Spleen (tissue), 11 donors: ENCODE measurements around the gene SH2D7. TPM values are rescaled to one million over a fixed set of nuclear protein-coding genes. Genes with fewer than 3 reads are reported as not detected.

ENCODE experiments used
- DNase-seq: peaks from one replicate; pipeline ENCODE4 v3.0.0-alpha.2; 2020
- H3K27ac ChIP-seq, 8 donors: fragments of 200-600 bp; sonication (generic) in 7 of 8; 1 replicate in 4 of 8; 2 replicates in 4 of 8; pipeline versions ENCODE4 v1.5.0 to v1.8.0; 2016 to 2021; ENCODE audit warnings: inconsistent platforms in 4 of 8, mild to moderate bottlenecking in 4 of 8, moderate library complexity in 1 of 8
- H3K27me3 ChIP-seq, 7 donors: fragments of 200-600 bp; sonication (generic) in 6 of 7; replicated peaks in 1 of 7; 1 replicate in 4 of 7; 2 replicates in 3 of 7; pipeline versions ENCODE4 v1.5.0 to v1.8.0; 2016 to 2021; ENCODE audit warnings: inconsistent platforms in 3 of 7, mild to moderate bottlenecking in 1 of 7
- H3K36me3 ChIP-seq, 6 donors: fragments of 200-600 bp; sonication (generic) in 5 of 6; 1 replicate in 4 of 6; 2 replicates in 2 of 6; pipeline versions ENCODE4 v1.5.0 to v1.8.0; 2016 to 2021; ENCODE audit warnings: inconsistent platforms in 2 of 6
- H3K4me1 ChIP-seq, 6 donors: fragments of 200-600 bp; sonication (generic) in 5 of 6; 1 replicate in 3 of 6; 2 replicates in 3 of 6; pipeline versions ENCODE4 v1.5.0 to v1.8.0; 2016 to 2021; ENCODE audit warnings: inconsistent platforms in 3 of 6
- H3K4me3 ChIP-seq, 8 donors: fragments of 200-600 bp; sonication (generic) in 7 of 8; 1 replicate in 4 of 8; 2 replicates in 4 of 8; pipeline versions ENCODE4 v1.5.0 to v1.8.0; 2016 to 2021; ENCODE audit warnings: inconsistent platforms in 4 of 8, mild to moderate bottlenecking in 4 of 8, moderate library complexity in 2 of 8
- H3K9me3 ChIP-seq, 8 donors: fragments of 200-600 bp; sonication (generic) in 7 of 8; 1 replicate in 4 of 8; 2 replicates in 4 of 8; pipeline versions ENCODE4 v1.5.0 to v1.8.0; 2016 to 2021; ENCODE audit warnings: inconsistent platforms in 4 of 8
- CTCF ChIP-seq, 11 experiments: fragments of 200-600 bp in 7 of 11; fragments of 450-650 bp in 4 of 11; sonication (generic) in 4 of 11; IDR thresholded peaks in 8 of 11; conservative IDR thresholded peaks in 3 of 11; 1 replicate in 7 of 11; 2 replicates in 4 of 11; pipeline versions ENCODE4 v1.4.0 to v1.8.0; 2016 to 2021; ENCODE audit warnings: antibody characterized with exemption in 11 of 11, inconsistent platforms in 4 of 11, mild to moderate bottlenecking in 1 of 11
- POLR2A ChIP-seq, 3 donors: fragments of 450-650 bp; IDR thresholded peaks; one replicate each; pipeline ENCODE4 v1.5.1; 2017; ENCODE audit warnings: antibody characterized with exemption in 3 of 3, mild to moderate bottlenecking in 1 of 3
- POLR2AphosphoS5 ChIP-seq, 3 donors: sonication (generic); formaldehyde crosslinking; IDR thresholded peaks; one replicate each; pipeline ENCODE4 v1.5.1; 2017; ENCODE audit warnings: antibody characterized with exemption in 3 of 3
- WGBS, 5 donors: extraction: QIAGEN DNeasy Blood & Tissue Kit in 3 of 5; methylation state at CpG; one replicate each; pipeline versions ENCODE4 v1.1.5 to v1.1.7; 2013 to 2018; 5-methylcytosine and 5-hydroxymethylcytosine counted together
- intact Hi-C: fragments of 100-400 bp; cut with DNase I; formaldehyde crosslinking; loops from one replicate; pipeline ENCODE4 v1.15.0; 2023; ENCODE audit warnings: low total_unique reads
- polyA plus RNA-seq, 3 donors: library from polyadenylated mRNA; stranded (reverse); fragments of 200-250 nt; gene quantifications; one replicate each; pipeline ENCODE4 v1.2.1, GENCODE V29; 2013
- total RNA-seq, 7 donors: library from RNA; depleted of rRNA in 3 of 7; stranded (reverse); fragments of >200 nt in 3 of 7; fragmentation: NEBNext Ultra II Directional in 4 of 7; extraction: Animal tissue kit (Norgen Biotek cat#: 25700) in 4 of 7; gene quantifications; one replicate each; pipeline versions ENCODE4 v1.1.0 to v1.2.1, GENCODE V29; 2016 to 2021
- donor health status: healthy with polysubstance abuse.
- donor health status: DM: no; HTN: no; CAD: no; lungs with moderate emphysema.
- donor health status: DM: no; HTN: no; CAD: no.
- donor health status: Bipolar disorder and iron deficiency.
- donor health status: healthy.
- donor health status: DM: no; HTN: no; CAD: no.
- donor health status: DM: yes; HTN: yes; CAD: no.

The SH2D7 gene
- total and polyA plus RNA-seq, 10 donors: not detected

- Histone ChIP-seq H3K27ac (no peak overlapping the region), H3K4me1 (peaks cover 0 to 25% (median 13%) of the 10 kb centered on the region in 6 donors), H3K36me3 (no peaks in the 10 kb centered on the region), H3K4me3 (no peak overlapping the region), H3K27me3 (no peaks in the 10 kb centered on the region), H3K9me3 (no peaks in the 10 kb centered on the region)
- intact Hi-C loops: loop anchor here (5.0 kb wide), 2 partner anchors 81 to 311 kb away; no protein-coding TSS in a partner anchor
- peak; percentile 59 for DNase-seq
- whole genome bisulfite sequencing, 5 donors: 75 to 92% (median 91%) methylated on average over 7 to 10 of the region's 10 CpGs
- TF ChIP-seq CTCF (IDR thresholded peaks at IDR 0.05 in 8 of 11, conservative IDR thresholded peaks at IDR 0.05 in 3 of 11): no peak
- TF ChIP-seq POLR2AphosphoS5 (IDR thresholded peaks at IDR 0.05): no peak
- TF ChIP-seq POLR2A (IDR thresholded peaks at IDR 0.05): no peak
These were observed 18.6 kb downstream of the SH2D7 start for GRCh38 chr15:78110916-78111475.

- H3K4me3 ChIP-seq: no peak overlapping the region
- no peak for TF ChIP-seq POLR2AphosphoS5 (IDR thresholded peaks at IDR 0.05)
- no peak for TF ChIP-seq CTCF (IDR thresholded peaks at IDR 0.05 in 8 of 11, conservative IDR thresholded peaks at IDR 0.05 in 3 of 11)
- TF ChIP-seq POLR2A (IDR thresholded peaks at IDR 0.05): no peak
- intact Hi-C loops: loop anchor here (2.0 to 5.0 kb wide), 3 partner anchors 81 to 311 kb away; no protein-coding TSS in a partner anchor
- DNase-seq: peak; percentile 61
- no peaks in the 10 kb centered on the region for H3K27me3 ChIP-seq
- 76 to 96% (median 90%) methylated on average over 3 of the region's 3 CpGs for WGBS, 5 donors
- no peaks in the 10 kb centered on the region for H3K36me3 ChIP-seq
- no peaks in the 10 kb centered on the region for H3K9me3 ChIP-seq
- H3K27ac ChIP-seq: no peak overlapping the region
- H3K4me1 ChIP-seq: peaks cover 0 to 19% (median 11%) of the 10 kb centered on the region in 6 donors
These were observed 19.4 kb downstream of the SH2D7 start for GRCh38 chr15:78111788-78112187.

GRCh38 chr15:78112551-78112950 is 20.2 kb downstream of the SH2D7 start:
- TF ChIP-seq POLR2A (IDR thresholded peaks at IDR 0.05) (no peak), POLR2AphosphoS5 (IDR thresholded peaks at IDR 0.05) (no peak), CTCF (IDR thresholded peaks at IDR 0.05 in 8 of 11, conservative IDR thresholded peaks at IDR 0.05 in 3 of 11) (no peak)
- H3K4me1 ChIP-seq: peaks cover 0 to 19% (median 11%) of the 10 kb centered on the region in 6 donors
- DNase-seq: peak; percentile 28
- no peaks in the 10 kb centered on the region for H3K36me3 ChIP-seq
- intact Hi-C loops: loop anchor here (2.0 to 5.0 kb wide), 3 partner anchors 80 to 310 kb away; no protein-coding TSS in a partner anchor
- H3K27me3 ChIP-seq: no peaks in the 10 kb centered on the region
- 69 to 96% (median 84%) methylated on average over 2 to 3 of the region's 3 CpGs for WGBS, 5 donors
- no peak overlapping the region for H3K4me3 ChIP-seq
- H3K9me3 ChIP-seq: no peaks in the 10 kb centered on the region
- no peak overlapping the region for H3K27ac ChIP-seq

- DNase-seq: no peak
- TF ChIP-seq CTCF (IDR thresholded peaks at IDR 0.05 in 8 of 11, conservative IDR thresholded peaks at IDR 0.05 in 3 of 11): no peak
- TF ChIP-seq POLR2AphosphoS5 (IDR thresholded peaks at IDR 0.05): no peak
- TF ChIP-seq POLR2A (IDR thresholded peaks at IDR 0.05): no peak
- H3K27me3 ChIP-seq: no peaks in the 10 kb centered on the region
- 87 to 93% (median 90%) methylated on average over 4 to 5 of the region's 5 CpGs for WGBS, 5 donors
- H3K4me3 ChIP-seq: no peak overlapping the region
- no peak overlapping the region for H3K27ac ChIP-seq
- no peaks in the 10 kb centered on the region for H3K9me3 ChIP-seq
- no peaks in the 10 kb centered on the region for H3K4me1 ChIP-seq
- intact Hi-C loops: no loop called here
- no peaks in the 10 kb centered on the region for H3K36me3 ChIP-seq
These were observed 28.2 kb downstream of the SH2D7 start for GRCh38 chr15:78120523-78120922.
